ENCODE measurements around the gene RTBDN. TPM values are rescaled to one million over a fixed set of nuclear protein-coding genes. Genes with fewer than 3 reads are reported as not detected.

RTBDN gene
- total and polyA plus RNA-seq, 10 of the 15 experiments (the other 5 are each of a cell fraction or from before 2014, with no cell fraction given) = 0.45 TPM; not detected in 9

DNA sequence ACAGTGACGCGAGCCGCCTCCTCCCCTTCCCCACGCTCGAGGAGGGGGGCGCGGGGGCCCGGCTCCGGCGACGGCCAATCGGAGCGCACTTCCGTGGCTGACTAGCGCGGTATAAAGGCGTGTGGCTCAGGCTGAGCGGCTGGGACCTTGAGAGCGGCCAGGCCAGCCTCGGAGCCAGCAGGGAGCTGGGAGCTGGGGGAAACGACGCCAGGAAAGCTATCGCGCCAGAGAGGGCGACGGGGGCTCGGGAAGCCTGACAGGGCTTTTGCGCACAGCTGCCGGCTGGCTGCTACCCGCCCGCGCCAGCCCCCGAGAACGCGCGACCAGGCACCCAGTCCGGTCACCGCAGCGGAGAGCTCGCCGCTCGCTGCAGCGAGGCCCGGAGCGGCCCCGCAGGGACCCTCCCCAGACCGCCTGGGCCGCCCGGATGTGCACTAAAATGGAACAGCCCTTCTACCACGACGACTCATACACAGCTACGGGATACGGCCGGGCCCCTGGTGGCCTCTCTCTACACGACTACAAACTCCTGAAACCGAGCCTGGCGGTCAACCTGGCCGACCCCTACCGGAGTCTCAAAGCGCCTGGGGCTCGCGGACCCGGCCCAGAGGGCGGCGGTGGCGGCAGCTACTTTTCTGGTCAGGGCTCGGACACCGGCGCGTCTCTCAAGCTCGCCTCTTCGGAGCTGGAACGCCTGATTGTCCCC is 42.9 kb downstream of the RTBDN start, which contains the start of gene JUNB:
JUNB (plus strand) TSS at position 142 of the 706 bp plus-strand sequence; CDS start at position 428, 286 bp downstream.
- H3K4me2 ChIP-seq (ENCODE audit: control insufficient read depth, insufficient read depth) = peak within 1 kb of the TSS; percentile 97
- SMC1A ChIA-PET (ENCODE audit: uncharacterized antibody, unreplicated experiment) = interaction anchor here (0.6 to 11.5 kb wide), 3 partner anchors 12 to 365 kb away, joined by 3 to 240 read pairs (median 3); no protein-coding TSS in a partner anchor
- peak within 1 kb of the TSS; percentile 46; the same call in 1 of the 2 replicates for H2AFZ ChIP-seq (ENCODE audit: control insufficient read depth, low read depth, low read length)
- H3K4me3 ChIP-seq = peak within 1 kb of the TSS; percentile 87
- H3K9ac ChIP-seq (ENCODE audit: control insufficient read depth, insufficient read depth, low read length) = peak within 1 kb of the TSS; percentile 95
- no peaks in the 10 kb centered on the region for H4K20me1 ChIP-seq (ENCODE audit: control insufficient read depth, insufficient read depth)
- peaks cover 42% of the 10 kb centered on the region for H3K79me2 ChIP-seq (ENCODE audit: control insufficient read depth, insufficient read depth, low read length)
- H3K36me3 ChIP-seq (ENCODE audit: control insufficient read depth in 2 of 2, insufficient read depth in 2 of 2, low read length in 1 of 2) = no peaks in the 10 kb centered on the region
- ATAC-seq (peak; percentile 56), DNase-seq (ENCODE audit: low read depth, low spot score) (peak; percentile 86), FAIRE-seq (no peak)
- TSS peak; percentile 87 for BruUV-seq (replicated peaks)
- WGBS (ENCODE audit: insufficient coverage, insufficient replicate concordance, low lambda C conversion rate, missing lambda C conversion rate) = under 1% methylated on average over 70 of the region's 73 CpGs
- RAD21 ChIA-PET (ENCODE audit: unreplicated experiment) = interaction anchor here (0.9 to 11.4 kb wide), 5 partner anchors 9 to 57 kb away, joined by 3 to 303 read pairs (median 4); partner anchors contain the start of genes HOOK2 and TRIR
- CTCF ChIA-PET = interaction anchor here (0.8 to 12.9 kb wide), 5 partner anchors 14 to 1410 kb away, joined by 4 to 537 read pairs (median 5); partner anchors contain the start of genes GET3 and HOOK2
- no peaks in the 10 kb centered on the region; the same call in 2 of the 3 replicates for H3K9me3 ChIP-seq (replicated peaks; ENCODE audit: control insufficient read depth, insufficient read depth, low read length)
- intact Hi-C loops (cut with micrococcal nuclease; ENCODE audit: unreplicated experiment) (loop anchor here (1.0 kb wide), 1 partner anchor 13 kb away; no protein-coding TSS in a partner anchor), in situ Hi-C loops (cut with MboI) (no loop called here)
- no peaks in the 10 kb centered on the region for H3K27me3 ChIP-seq (replicated peaks in 1 of 2; ENCODE audit: control insufficient read depth in 2 of 2, insufficient read depth in 2 of 2, low read length in 1 of 2)
- H3K27ac ChIP-seq (ENCODE audit: control insufficient read depth, insufficient read depth) = peak within 1 kb of the TSS; percentile 99
- POLR2A ChIA-PET = interaction anchor here (0.6 to 8.2 kb wide), 10 partner anchors 9 to 1412 kb away, joined by 3 to 303 read pairs (median 5); partner anchors contain the start of genes GCDH, GET3, HOOK2 and RNASEH2A
- H3K4me1 ChIP-seq (ENCODE audit: control insufficient read depth, insufficient read depth, low read length) = peaks cover 44% of the 10 kb centered on the region
- TF ChIP-seq RAD51 (IDR thresholded peaks at IDR 0.05) (no peak), EGR1 (IDR thresholded peaks at IDR 0.05; ENCODE audit: borderline replicate concordance in 1 of 2, low read depth in 2 of 2, low read length in 2 of 2) (peak in 1 of 2 experiments; percentile 58; a peak in 2 of 3 replicates), ASH2L (IDR thresholded peaks at IDR 0.05; ENCODE audit: borderline replicate concordance, low read depth) (no peak), TCF7 (IDR thresholded peaks at IDR 0.05; ENCODE audit: borderline replicate concordance) (no peak), ZBTB4 (CRISPR knock-in tag; IDR thresholded peaks at IDR 0.05) (no peak), ZNF24 (IDR thresholded peaks at IDR 0.05) (peak; percentile 59; the same call in 1 of the 2 replicates), JUND (IDR thresholded peaks at IDR 0.05; ENCODE audit: low read depth, low read length) (no peak), PAX5 (IDR thresholded peaks at IDR 0.05; ENCODE audit: borderline replicate concordance, low read depth, low read length) (peak; percentile 90; the same call in 1 of the 2 replicates), PKNOX1 (IDR thresholded peaks at IDR 0.05) (peak; percentile 86; the same call in 1 of the 2 replicates), BRCA1 (IDR thresholded peaks at IDR 0.05; ENCODE audit: low read depth, low read length) (no peak), FOS (IDR thresholded peaks at IDR 0.05; ENCODE audit: borderline replicate concordance, extremely low read depth, insufficient read length) (no peak)
- TF ChIP-seq, protein P1, sequence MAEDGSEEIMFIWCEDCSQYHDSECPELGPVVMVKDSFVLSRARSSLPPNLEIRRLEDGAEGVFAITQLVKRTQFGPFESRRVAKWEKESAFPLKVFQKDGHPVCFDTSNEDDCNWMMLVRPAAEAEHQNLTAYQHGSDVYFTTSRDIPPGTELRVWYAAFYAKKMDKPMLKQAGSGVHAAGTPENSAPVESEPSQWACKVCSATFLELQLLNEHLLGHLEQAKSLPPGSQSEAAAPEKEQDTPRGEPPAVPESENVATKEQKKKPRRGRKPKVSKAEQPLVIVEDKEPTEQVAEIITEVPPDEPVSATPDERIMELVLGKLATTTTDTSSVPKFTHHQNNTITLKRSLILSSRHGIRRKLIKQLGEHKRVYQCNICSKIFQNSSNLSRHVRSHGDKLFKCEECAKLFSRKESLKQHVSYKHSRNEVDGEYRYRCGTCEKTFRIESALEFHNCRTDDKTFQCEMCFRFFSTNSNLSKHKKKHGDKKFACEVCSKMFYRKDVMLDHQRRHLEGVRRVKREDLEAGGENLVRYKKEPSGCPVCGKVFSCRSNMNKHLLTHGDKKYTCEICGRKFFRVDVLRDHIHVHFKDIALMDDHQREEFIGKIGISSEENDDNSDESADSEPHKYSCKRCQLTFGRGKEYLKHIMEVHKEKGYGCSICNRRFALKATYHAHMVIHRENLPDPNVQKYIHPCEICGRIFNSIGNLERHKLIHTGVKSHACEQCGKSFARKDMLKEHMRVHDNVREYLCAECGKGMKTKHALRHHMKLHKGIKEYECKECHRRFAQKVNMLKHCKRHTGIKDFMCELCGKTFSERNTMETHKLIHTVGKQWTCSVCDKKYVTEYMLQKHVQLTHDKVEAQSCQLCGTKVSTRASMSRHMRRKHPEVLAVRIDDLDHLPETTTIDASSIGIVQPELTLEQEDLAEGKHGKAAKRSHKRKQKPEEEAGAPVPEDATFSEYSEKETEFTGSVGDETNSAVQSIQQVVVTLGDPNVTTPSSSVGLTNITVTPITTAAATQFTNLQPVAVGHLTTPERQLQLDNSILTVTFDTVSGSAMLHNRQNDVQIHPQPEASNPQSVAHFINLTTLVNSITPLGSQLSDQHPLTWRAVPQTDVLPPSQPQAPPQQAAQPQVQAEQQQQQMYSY (CRISPR knock-in tag; IDR thresholded peaks at IDR 0.05) = peak; percentile 71
